ENCODE data around the gene CACNA1S.

- TF ChIP-seq, protein P1, sequence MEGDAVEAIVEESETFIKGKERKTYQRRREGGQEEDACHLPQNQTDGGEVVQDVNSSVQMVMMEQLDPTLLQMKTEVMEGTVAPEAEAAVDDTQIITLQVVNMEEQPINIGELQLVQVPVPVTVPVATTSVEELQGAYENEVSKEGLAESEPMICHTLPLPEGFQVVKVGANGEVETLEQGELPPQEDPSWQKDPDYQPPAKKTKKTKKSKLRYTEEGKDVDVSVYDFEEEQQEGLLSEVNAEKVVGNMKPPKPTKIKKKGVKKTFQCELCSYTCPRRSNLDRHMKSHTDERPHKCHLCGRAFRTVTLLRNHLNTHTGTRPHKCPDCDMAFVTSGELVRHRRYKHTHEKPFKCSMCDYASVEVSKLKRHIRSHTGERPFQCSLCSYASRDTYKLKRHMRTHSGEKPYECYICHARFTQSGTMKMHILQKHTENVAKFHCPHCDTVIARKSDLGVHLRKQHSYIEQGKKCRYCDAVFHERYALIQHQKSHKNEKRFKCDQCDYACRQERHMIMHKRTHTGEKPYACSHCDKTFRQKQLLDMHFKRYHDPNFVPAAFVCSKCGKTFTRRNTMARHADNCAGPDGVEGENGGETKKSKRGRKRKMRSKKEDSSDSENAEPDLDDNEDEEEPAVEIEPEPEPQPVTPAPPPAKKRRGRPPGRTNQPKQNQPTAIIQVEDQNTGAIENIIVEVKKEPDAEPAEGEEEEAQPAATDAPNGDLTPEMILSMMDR (IDR thresholded peaks at IDR 0.05): no peak
- no peak for TF ChIP-seq GABPB1 (CRISPR knock-in tag; IDR thresholded peaks at IDR 0.05)
- TF ChIP-seq, protein P2, sequence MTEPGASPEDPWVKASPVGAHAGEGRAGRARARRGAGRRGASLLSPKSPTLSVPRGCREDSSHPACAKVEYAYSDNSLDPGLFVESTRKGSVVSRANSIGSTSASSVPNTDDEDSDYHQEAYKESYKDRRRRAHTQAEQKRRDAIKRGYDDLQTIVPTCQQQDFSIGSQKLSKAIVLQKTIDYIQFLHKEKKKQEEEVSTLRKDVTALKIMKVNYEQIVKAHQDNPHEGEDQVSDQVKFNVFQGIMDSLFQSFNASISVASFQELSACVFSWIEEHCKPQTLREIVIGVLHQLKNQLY (CRISPR knock-in tag; IDR thresholded peaks at IDR 0.05): no peak
- no peak for TF ChIP-seq CBFB (CRISPR knock-in tag; IDR thresholded peaks at IDR 0.05; ENCODE audit: low read depth)
- TF ChIP-seq ATF1 (CRISPR knock-in tag; IDR thresholded peaks at IDR 0.05): no peak
- TF ChIP-seq FOXJ3 (CRISPR knock-in tag; IDR thresholded peaks at IDR 0.05; ENCODE audit: borderline replicate concordance): no peak
- no peak for TF ChIP-seq TEAD4 (CRISPR knock-in tag; IDR thresholded peaks at IDR 0.05)
- no peak for TF ChIP-seq JUN (CRISPR knock-in tag; IDR thresholded peaks at IDR 0.05)
- no peak for TF ChIP-seq ATF2 (CRISPR knock-in tag; IDR thresholded peaks at IDR 0.05; ENCODE audit: borderline replicate concordance, low read depth)
Observed at GRCh38 chr1:201157949-201158348, 45.7 kb upstream of the CACNA1S start.

All from WTC11 (cell line).